H1 (cell line): Measurements from ENCODE around the gene PTPRH. TPM values are rescaled to one million over a fixed set of nuclear protein-coding genes. Genes with fewer than 3 reads are reported as not detected.

Experiments
- CTCF ChIA-PET: fragments of 300-600 bp; sonication (Branson Sonifier 250); formaldehyde crosslinking; loops from one replicate; lab custom pipeline; 2021; ENCODE audit not compliant: partially characterized antibody; lab: Charles Lee
- POLR2A ChIA-PET: fragments of 300-600 bp; sonication (Branson Sonifier 250); formaldehyde crosslinking; loops from one replicate; lab custom pipeline; 2021; ENCODE audit warnings: inconsistent platforms; ENCODE audit not compliant: partially characterized antibody; lab: Charles Lee
- DNase-seq, 2 experiments: peaks; one replicate each; pipeline versions ENCODE4 v3.0.0 to v3.0.0-alpha.2; 2010 to 2022; ENCODE audit warnings: low spot score in 2 of 2, low read depth in 1 of 2, mixed read lengths in 1 of 2
- FAIRE-seq: peaks from 2 replicates; lab custom pipeline; 2011; peaks lifted over from hg19 to GRCh38; lab: Jason Lieb, UNC
- H2AFZ ChIP-seq: 2 replicates; pipeline ENCODE4 v1.8.1; 2012; ENCODE audit warnings: low read length, inconsistent platforms
- H2AK5ac ChIP-seq: 2 replicates; pipeline ENCODE4 v1.6.1; 2013; ENCODE audit warnings: low read depth, low read length
- H2BK120ac ChIP-seq: replicated peaks from 2 replicates; pipeline ENCODE3; 2013; ENCODE audit warnings: low read depth, low read length, inconsistent platforms
- H2BK12ac ChIP-seq: 2 replicates; pipeline ENCODE4 v1.6.1; 2013; ENCODE audit warnings: low read depth, low read length
- H2BK15ac ChIP-seq: 2 replicates; pipeline ENCODE4 v1.6.1; 2013; ENCODE audit warnings: low read length
- H2BK20ac ChIP-seq: 2 replicates; pipeline ENCODE4 v1.6.1; 2013; ENCODE audit warnings: low read length
- H2BK5ac ChIP-seq: 2 replicates; pipeline ENCODE4 v1.6.1; 2013; ENCODE audit warnings: low read depth, low read length
- H3K14ac ChIP-seq: 2 replicates; pipeline ENCODE4 v1.6.1; 2013; ENCODE audit warnings: inconsistent platforms; ENCODE audit not compliant: insufficient read length
- H3K18ac ChIP-seq: 2 replicates; pipeline ENCODE4 v1.6.1; 2013; ENCODE audit warnings: low read length; ENCODE audit errors: extremely low read depth
- H3K23ac ChIP-seq: 2 replicates; pipeline ENCODE4 v1.6.1; 2013; ENCODE audit warnings: inconsistent platforms; ENCODE audit not compliant: insufficient read length
- H3K23me2 ChIP-seq: 2 replicates; pipeline ENCODE4 v1.6.1; 2013; ENCODE audit warnings: low read depth, low read length
- H3K27ac ChIP-seq: 2 replicates; pipeline ENCODE4 v1.6.1; 2011; ENCODE audit warnings: low read depth, low read length, inconsistent platforms
- H3K27me3 ChIP-seq, 4 experiments: replicated peaks in 1 of 4; 1 replicate in 1 of 4; 2 replicates in 3 of 4; pipeline versions ENCODE4 v1.6.1 to v1.8.1; 2011 to 2013; ENCODE audit warnings: low read length in 3 of 4, mild to moderate bottlenecking in 3 of 4, inconsistent platforms in 2 of 4, mixed read lengths in 2 of 4, moderate library complexity in 1 of 4; ENCODE audit not compliant: control insufficient read depth in 3 of 4, insufficient read depth in 3 of 4; ENCODE audit errors: extremely low read depth in 1 of 4
- H3K36me3 ChIP-seq, 4 experiments: 2 replicates each; pipeline versions ENCODE4 v1.6.1 to v1.8.1; 2011 to 2013; ENCODE audit warnings: mild to moderate bottlenecking in 4 of 4, low read length in 3 of 4, moderate library complexity in 2 of 4, control low read depth in 1 of 4, inconsistent platforms in 1 of 4; ENCODE audit not compliant: insufficient read depth in 4 of 4, control insufficient read depth in 2 of 4
- H3K4ac ChIP-seq: replicated peaks from 2 replicates; pipeline ENCODE3; 2013; ENCODE audit warnings: low read length, low read depth, mixed read lengths, inconsistent platforms; ENCODE audit not compliant: insufficient read length
- H3K4me1 ChIP-seq, 4 experiments: replicated peaks in 1 of 4; 1 replicate in 1 of 4; 2 replicates in 3 of 4; pipeline versions ENCODE4 v1.6.1 to v1.8.1; 2011 to 2013; ENCODE audit warnings: low read length in 3 of 4, inconsistent platforms in 2 of 4, mixed read lengths in 1 of 4; ENCODE audit not compliant: insufficient read depth in 4 of 4, control insufficient read depth in 3 of 4
- H3K4me2 ChIP-seq, 2 experiments: 2 replicates each; pipeline versions ENCODE4 v1.6.1 to v1.8.1; 2011 to 2013; ENCODE audit warnings: low read depth in 2 of 2, low read length in 2 of 2, control low read depth in 1 of 2, inconsistent platforms in 1 of 2, mild to moderate bottlenecking in 1 of 2; ENCODE audit not compliant: insufficient read depth in 1 of 2
- H3K4me3 ChIP-seq, 4 experiments: fragments of 200-600, 300-600 bp in 1 of 4; sonication (generic), shearing (Covaris generic), sonication (Bioruptor Twin) in 1 of 4; 2 replicates each; pipeline versions ENCODE4 v1.5.1 to v1.8.1; 2011 to 2016; ENCODE audit warnings: low read length in 4 of 4, low read depth in 3 of 4, control low read depth in 2 of 4, inconsistent platforms in 2 of 4, mild to moderate bottlenecking in 2 of 4, mixed read lengths in 1 of 4, moderate library complexity in 1 of 4; ENCODE audit not compliant: insufficient read depth in 2 of 4; ENCODE audit errors: extremely low read depth in 1 of 4
- H3K56ac ChIP-seq: replicated peaks from 2 replicates; pipeline ENCODE3; 2013; ENCODE audit warnings: low read depth, mild to moderate bottlenecking, mixed read lengths, low read length, inconsistent platforms; ENCODE audit not compliant: insufficient read length
- H3K79me1 ChIP-seq: 2 replicates; pipeline ENCODE4 v1.6.1; 2013; ENCODE audit warnings: low read depth, low read length, control low read depth
- H3K79me2 ChIP-seq, 2 experiments: 2 replicates each; pipeline versions ENCODE4 v1.6.1 to v1.8.1; 2012 to 2013; ENCODE audit warnings: low read length in 2 of 2, mild to moderate bottlenecking in 2 of 2, inconsistent platforms in 1 of 2; ENCODE audit not compliant: insufficient read depth in 2 of 2, control insufficient read depth in 1 of 2
- H3K9ac ChIP-seq, 4 experiments: replicated peaks in 1 of 4; 1 replicate in 1 of 4; 2 replicates in 3 of 4; pipeline versions ENCODE4 v1.6.1 to v1.8.1; 2011 to 2013; ENCODE audit warnings: low read depth in 3 of 4, low read length in 3 of 4, control low read depth in 2 of 4, mild to moderate bottlenecking in 2 of 4, moderate library complexity in 2 of 4, inconsistent platforms in 1 of 4; ENCODE audit errors: extremely low read depth in 1 of 4
- H3K9me3 ChIP-seq, 2 experiments: 2 replicates each; pipeline versions ENCODE4 v1.6.1 to v1.8.1; 2012 to 2013; ENCODE audit warnings: mild to moderate bottlenecking in 2 of 2, moderate library complexity in 2 of 2, control low read depth in 1 of 2, inconsistent platforms in 1 of 2, low read depth in 1 of 2, low read length in 1 of 2, mixed read lengths in 1 of 2; ENCODE audit not compliant: insufficient read depth in 2 of 2
- H4K20me1 ChIP-seq, 2 experiments: replicated peaks in 1 of 2; 2 replicates each; pipeline versions ENCODE3 to v1.8.1; 2011 to 2013; ENCODE audit warnings: inconsistent platforms in 2 of 2, low read length in 2 of 2, mild to moderate bottlenecking in 1 of 2; ENCODE audit not compliant: insufficient read depth in 2 of 2, control insufficient read depth in 1 of 2
- H4K5ac ChIP-seq: 2 replicates; pipeline ENCODE4 v1.6.1; 2013; ENCODE audit warnings: low read length, low read depth, mixed read lengths, inconsistent platforms; ENCODE audit not compliant: insufficient read length
- H4K8ac ChIP-seq: 2 replicates; pipeline ENCODE4 v1.8.0; 2013; ENCODE audit warnings: mild to moderate bottlenecking, moderate library complexity, low read length, inconsistent platforms; ENCODE audit not compliant: insufficient read depth; ENCODE audit errors: extremely low read depth
- H4K91ac ChIP-seq: replicated peaks from 2 replicates; pipeline ENCODE3; 2013; ENCODE audit warnings: low read length, mixed read lengths, inconsistent platforms; ENCODE audit not compliant: insufficient read length
- CEBPB ChIP-seq: IDR thresholded peaks from 2 replicates; pipeline ENCODE4 v1.6.1; 2012; ENCODE audit warnings: low read depth, low read length
- EZH2 ChIP-seq: fragments of 200-600 bp; sonication (generic); IDR thresholded peaks from 2 replicates; pipeline ENCODE4 v1.7.1; 2012; ENCODE audit warnings: low read depth, mild to moderate bottlenecking, moderate library complexity, low read length, inconsistent platforms; ENCODE audit not compliant: severe bottlenecking
- GTF2F1 ChIP-seq: IDR thresholded peaks from 2 replicates; pipeline ENCODE4 v1.6.1; 2012; ENCODE audit warnings: low read depth, low read length, improper control_type of control experiment, borderline replicate concordance
- HDAC6 ChIP-seq: IDR thresholded peaks from one replicate; pipeline ENCODE4 v1.7.1; 2012; ENCODE audit warnings: low read depth, mild to moderate bottlenecking, inconsistent platforms, low read length, moderate library complexity
- KDM4A ChIP-seq: IDR thresholded peaks from one replicate; pipeline ENCODE4 v1.7.1; 2012; ENCODE audit warnings: low read depth, mild to moderate bottlenecking, moderate library complexity, low read length, inconsistent platforms; ENCODE audit not compliant: severe bottlenecking
- PHF8 ChIP-seq: fragments of 200-600 bp; sonication (generic); conservative IDR thresholded peaks from 2 replicates; pipeline ENCODE4 v1.7.1; 2012; ENCODE audit warnings: low read depth, mild to moderate bottlenecking, inconsistent platforms, low read length, moderate library complexity
- RNF2 ChIP-seq: fragments of 200-900, 300-1000 bp; sonication (generic); IDR thresholded peaks from 2 replicates; pipeline ENCODE4 v1.7.1; 2016; ENCODE audit warnings: borderline replicate concordance, low read depth, mild to moderate bottlenecking, antibody characterized with exemption, low read length; ENCODE audit not compliant: poor library complexity, severe bottlenecking; ENCODE audit errors: missing control alignments
- RXRA ChIP-seq: IDR thresholded peaks from 2 replicates; pipeline ENCODE4 v1.6.1; 2011; ENCODE audit warnings: low read depth, mild to moderate bottlenecking, low read length, moderate library complexity; ENCODE audit not compliant: insufficient read depth
- SP1 ChIP-seq: IDR thresholded peaks from 2 replicates; pipeline ENCODE4 v1.6.1; 2011; ENCODE audit warnings: low read depth, low read length
- SUZ12 ChIP-seq: fragments of 200-600 bp; sonication (generic); IDR thresholded peaks from 2 replicates; pipeline ENCODE4 v1.6.1; 2012; ENCODE audit warnings: mild to moderate bottlenecking, inconsistent platforms, low read length, moderate library complexity, mixed read lengths
- TAF7 ChIP-seq: optimal IDR thresholded peaks from 2 replicates; pipeline ENCODE3; 2011; ENCODE audit warnings: low read depth, mild to moderate bottlenecking, inconsistent platforms, low read length, moderate library complexity, borderline replicate concordance
- WGBS, 2 experiments: shearing (Covaris generic) in 1 of 2; methylation state at CpG; one replicate each; pipeline versions ENCODE4 v1.1.6 to v1.1.7; 2013 to 2015; ENCODE audit warnings: low lambda C conversion rate in 2 of 2, mixed read lengths in 2 of 2, inconsistent platforms in 1 of 2, low coverage in 1 of 2, missing lambda C conversion rate in 1 of 2; ENCODE audit not compliant: insufficient replicate concordance in 2 of 2, insufficient coverage in 1 of 2, insufficient read length in 1 of 2; ENCODE audit errors: extremely low coverage in 1 of 2, missing lambda C conversion rate in 1 of 2; 5-methylcytosine and 5-hydroxymethylcytosine counted together
- polyA plus RNA-seq, 7 experiments: library from polyadenylated mRNA; depleted of rRNA in 3 of 7; stranded (reverse) in 5 of 7; unstranded in 2 of 7; fragments of >200 nt in 5 of 7; fragments of 200-250 nt in 2 of 7; gene quantifications; 1 replicate in 5 of 7; 2 replicates in 1 of 7; 4 replicates in 1 of 7; pipeline versions ENCODE4 v1.2.1 to v1.2.3, GENCODE V29; 2011 to 2013; ENCODE audit warnings: missing spikeins in 2 of 7, mixed read lengths in 2 of 7
- total RNA-seq: library from RNA; stranded (reverse); fragmentation: NEBNext Ultra II Directional; extraction: Animal tissue kit (Norgen Biotek cat#: 25700); gene quantifications from 2 replicates; pipeline ENCODE4 v1.2.1, GENCODE V29; 2021

PTPRH gene
- total and polyA plus RNA-seq, 2 of the 8 experiments (the other 6 are each of a cell fraction or from before 2014, with no cell fraction given) = 0.30 to 0.39 TPM

- Histone ChIP-seq H3K4me2 (no peak overlapping the region), H2BK12ac (no peak overlapping the region), H2BK15ac (no peak overlapping the region), H3K4me1 (peaks cover 4 to 23% (median 14%) of the 10 kb centered on the region in 4 experiments; a peak in 6 of 7 replicates), H2AFZ (no peak overlapping the region), H3K23me2 (peaks cover 7% of the 10 kb centered on the region; the same call in 1 of the 2 replicates), H4K8ac (no peak overlapping the region), H3K27ac (no peak overlapping the region), H3K9me3 (no peaks in the 10 kb centered on the region), H3K23ac (no peak overlapping the region), H4K91ac (no peak overlapping the region), H3K18ac (no peak overlapping the region), H4K5ac (no peak overlapping the region), H3K4me3 (no peak overlapping the region), H3K56ac (no peak overlapping the region), H3K9ac (no peak overlapping the region), H2BK5ac (no peak overlapping the region), H3K79me1 (peaks cover 38% of the 10 kb centered on the region), H2BK20ac (no peak overlapping the region), H2BK120ac (no peak overlapping the region)
- CTCF ChIA-PET = interaction anchor here (0.6 to 4.7 kb wide), 4 partner anchors 10 to 111 kb away, joined by 3 to 32 read pairs (median 6); partner anchors contain the start of gene DNAAF3
- no peak for FAIRE-seq
- no peak for TF ChIP-seq SP1
- TF ChIP-seq CEBPB = no peak
- no peak for TF ChIP-seq RNF2
- TF ChIP-seq SUZ12 = no peak
- no peak for TF ChIP-seq RXRA
- no peak for TF ChIP-seq TAF7
- no peak for TF ChIP-seq PHF8
- no peak for TF ChIP-seq KDM4A
- TF ChIP-seq HDAC6 = no peak
- no peak for TF ChIP-seq GTF2F1
- no peak for TF ChIP-seq EZH2
- TF ChIP-seq, all 59 proteins: peak for 0
- POLR2A ChIA-PET = interaction anchor here (0.8 to 5.0 kb wide), 3 partner anchors 32 to 154 kb away, joined by 4 to 23 read pairs (median 6); partner anchors contain the start of gene UBE2S
- peaks cover 42 to 62% of the 10 kb centered on the region in 2 experiments for H4K20me1 ChIP-seq
- no peak for DNase-seq
- H3K79me2 ChIP-seq = peaks cover 17 to 99% of the 10 kb centered on the region in 2 experiments
- no peak overlapping the region for H2AK5ac ChIP-seq
- H3K14ac ChIP-seq = no peak overlapping the region
- 90% methylated on average over 21 of the region's 21 CpGs; no CpG with 5 or more reads in 1 of the 2 experiments for WGBS, 2 experiments
- H3K36me3 ChIP-seq = no peaks in the 10 kb centered on the region
- no peaks in the 10 kb centered on the region for H3K27me3 ChIP-seq
- no peak overlapping the region for H3K4ac ChIP-seq
These were observed 43.7 kb upstream of the PTPRH start for GRCh38 chr19:55252760-55253663.
